ENCODE measurements around the gene COPZ2.
"Not testable (repeated sequence)": the region's sequence is repeated elsewhere in the genome, so short reads cannot be mapped to it uniquely, and the experiment has no call there.

COPZ2 gene

DNA sequence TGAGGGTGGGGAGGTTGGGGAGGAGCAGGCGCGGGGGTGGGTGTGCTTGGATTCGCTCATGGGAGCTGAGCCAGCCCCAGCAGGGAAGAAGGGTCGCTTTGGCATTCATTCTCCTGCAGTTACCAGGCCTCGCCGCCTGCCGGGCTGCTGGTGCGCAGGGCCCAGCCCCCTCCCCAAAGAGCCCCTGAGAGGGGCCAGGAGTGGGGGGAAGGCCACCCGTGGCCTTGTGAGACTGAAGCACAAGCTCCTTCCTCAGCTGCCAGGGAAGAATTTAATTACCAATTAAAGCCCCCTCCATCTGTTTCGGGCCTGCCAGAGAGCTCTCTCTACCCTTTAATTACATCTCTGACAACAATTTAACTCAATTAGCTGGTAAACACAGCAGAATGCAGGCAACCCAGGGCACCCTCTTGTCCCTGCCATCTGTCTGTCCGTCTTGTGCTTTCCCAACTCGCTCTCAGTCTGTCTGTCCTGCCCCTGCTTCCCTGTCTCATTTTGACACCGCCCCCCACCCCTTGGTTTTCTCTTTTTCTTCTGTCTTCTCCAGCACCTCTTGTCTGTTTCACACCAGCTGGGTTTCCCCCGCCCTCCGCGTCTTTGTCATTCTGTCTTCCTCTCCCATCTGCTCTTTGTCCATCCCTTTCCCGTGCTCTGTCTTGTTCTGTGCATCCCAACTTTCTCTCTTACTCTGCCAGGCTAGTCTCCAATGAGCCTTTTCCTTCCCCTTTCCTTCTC, 34.0 kb downstream of the COPZ2 start:
- peak; percentile 93 to 96 for DNase-seq

DNA sequence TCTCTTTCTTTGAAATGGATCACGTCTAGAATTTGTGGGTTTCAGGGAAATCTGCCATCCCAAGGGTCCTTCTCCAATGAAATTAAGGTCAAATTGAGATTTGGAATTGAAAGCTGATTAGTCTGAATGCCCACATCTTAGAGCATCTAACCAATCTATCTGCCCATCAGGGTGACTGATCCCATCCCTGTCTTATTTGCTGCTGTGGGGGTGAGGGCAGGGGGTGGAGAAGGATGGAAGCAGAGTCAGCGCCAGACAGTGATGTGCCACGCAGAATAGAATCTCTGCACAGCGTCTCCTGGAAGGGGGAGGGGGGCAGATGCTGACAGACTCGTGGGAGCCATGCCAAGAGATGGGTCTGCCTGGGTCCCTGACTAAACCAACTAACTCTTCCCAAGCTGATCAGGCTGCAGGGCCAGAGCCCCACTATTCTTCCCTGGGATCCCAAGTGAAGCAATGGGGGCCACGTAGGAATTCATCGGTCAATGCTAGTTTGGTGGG, 34.6 kb downstream of the COPZ2 start:
- DNase-seq: peak; percentile 87 to 94

DNA sequence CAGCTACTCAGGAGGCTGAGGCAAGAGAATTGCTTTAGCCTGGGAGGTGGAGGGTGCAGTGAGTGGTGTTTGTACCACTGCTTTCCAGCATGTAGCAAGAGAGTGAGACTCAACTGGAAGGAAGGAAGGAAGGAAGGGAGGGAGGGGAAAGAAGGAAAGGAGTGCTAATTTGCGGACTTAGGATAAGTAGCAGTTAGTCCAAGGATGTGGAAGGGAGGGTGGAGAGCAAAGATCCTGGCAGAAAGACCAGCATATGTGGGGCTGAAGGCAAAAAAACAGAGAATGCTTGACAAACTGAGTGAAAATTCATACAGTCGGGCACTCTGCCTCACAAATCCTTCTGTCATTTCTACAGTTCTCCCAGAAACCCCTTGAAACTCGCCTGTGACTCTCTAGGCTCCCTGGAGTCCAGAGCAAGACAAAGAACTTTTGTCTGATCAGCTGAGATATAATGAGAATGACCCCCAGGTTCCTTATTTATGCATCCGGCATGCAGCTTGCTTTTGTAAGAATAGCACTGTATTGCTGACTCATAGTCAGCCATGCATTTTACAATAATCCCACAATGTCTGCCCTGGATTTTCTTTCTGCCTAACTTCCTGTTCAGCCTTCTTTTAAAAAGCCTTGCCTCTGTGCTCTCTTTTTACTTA, 35.2 kb downstream of the COPZ2 start:
- DNase-seq: peak in 1 of 2 experiments; percentile 48

DNA sequence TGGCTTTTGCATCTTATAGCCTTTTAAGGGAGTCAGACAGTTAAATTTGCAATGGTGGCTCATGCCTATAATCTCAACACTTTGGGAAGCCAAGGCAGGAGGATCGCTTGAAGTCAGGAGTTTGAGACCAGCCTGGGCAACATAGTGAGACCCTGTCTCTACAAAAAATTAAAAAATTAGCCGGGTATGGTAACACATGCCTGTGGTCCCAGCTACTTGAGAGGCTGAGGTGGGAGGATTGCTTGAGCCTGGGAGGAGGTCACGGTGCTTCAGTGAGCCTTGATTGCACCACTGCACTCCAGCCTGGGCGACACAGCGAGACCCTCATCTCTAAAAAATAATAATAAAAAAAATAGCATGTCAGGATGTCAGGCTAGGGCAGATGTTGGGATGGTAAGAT, 35.9 kb downstream of the COPZ2 start:
- not testable (repeated sequence) for DNase-seq

DNA sequence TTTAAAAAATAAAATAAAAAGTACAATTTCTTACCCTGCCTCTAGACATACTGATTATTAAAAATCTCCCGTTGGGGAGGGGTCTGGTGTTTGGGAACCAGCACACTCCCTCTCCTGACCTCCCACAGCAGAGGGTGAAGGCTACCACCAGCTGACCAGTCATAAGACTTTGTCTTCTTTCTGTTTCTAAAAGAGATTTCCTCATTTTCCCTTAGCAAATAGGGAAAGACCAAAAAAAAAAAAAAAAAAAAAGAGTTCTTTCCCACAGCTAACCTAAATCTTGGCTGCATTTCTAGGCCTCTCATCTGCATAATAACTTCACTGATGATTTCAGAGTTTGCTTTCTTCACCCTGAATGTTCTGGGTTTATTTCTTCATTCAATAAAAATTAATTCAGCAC, 36.4 kb downstream of the COPZ2 start:
- DNase-seq: no peak

DNA sequence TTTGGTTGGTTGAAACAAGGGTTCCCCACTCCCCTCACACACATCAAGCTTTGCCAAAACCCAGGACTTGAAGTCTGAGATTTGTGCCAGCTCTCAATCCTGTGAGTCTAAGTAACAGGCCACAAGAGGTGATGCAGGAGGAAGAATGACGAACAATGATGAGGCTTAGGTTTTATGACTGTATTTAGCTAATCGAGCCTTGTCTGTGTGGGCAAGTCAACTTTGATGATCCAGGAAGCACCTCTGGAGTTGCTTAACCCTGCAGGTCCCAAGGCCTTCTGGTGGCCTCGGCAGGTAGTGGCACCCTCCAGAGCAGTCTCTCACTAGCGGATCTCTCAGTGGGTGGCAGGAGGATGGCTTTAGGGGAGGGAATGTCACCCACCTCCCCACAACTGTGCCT, 38.0 kb downstream of the COPZ2 start:
- no peak for DNase-seq

DNA sequence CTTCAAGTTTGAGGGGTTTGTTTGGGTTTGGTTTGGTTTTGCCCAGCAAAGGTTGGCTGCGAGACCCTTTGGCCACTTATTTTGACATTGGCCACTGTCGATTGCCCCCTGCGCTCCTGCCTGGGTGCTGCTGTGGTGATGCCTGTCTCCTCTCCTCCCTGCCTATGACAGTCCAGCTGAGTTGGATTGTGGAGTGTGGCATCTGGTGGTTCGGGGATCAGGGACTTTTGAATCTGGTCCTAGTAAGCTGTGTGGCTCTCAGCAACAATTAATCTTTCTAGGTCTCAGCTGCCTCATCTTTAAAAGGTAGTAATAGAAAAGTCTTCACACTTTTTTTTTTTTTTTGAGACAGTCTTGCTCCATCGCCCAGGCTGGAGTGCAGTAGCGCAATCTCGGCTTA, 39.6 kb downstream of the COPZ2 start:
- DNase-seq: no peak

DNA sequence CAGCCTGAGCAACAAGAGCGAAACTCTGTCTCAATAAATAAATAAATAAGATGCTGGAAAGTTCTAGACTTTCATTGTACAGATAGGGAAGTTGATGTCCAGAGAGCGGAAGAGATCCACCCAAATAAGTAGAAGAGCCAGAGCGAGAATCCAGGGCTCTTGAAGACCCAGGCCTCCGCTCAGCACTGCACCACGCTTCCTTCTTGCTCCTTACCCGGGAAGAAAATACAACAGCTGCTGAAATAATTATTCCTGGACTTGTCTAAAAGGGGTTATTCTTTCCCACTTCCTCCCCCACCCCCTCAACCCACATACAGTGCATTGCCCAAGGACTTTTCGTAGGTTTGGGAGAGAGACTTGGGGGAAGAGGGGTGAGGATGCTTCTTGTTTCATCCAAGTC, 40.0 kb downstream of the COPZ2 start:
- DNase-seq: no peak

DNA sequence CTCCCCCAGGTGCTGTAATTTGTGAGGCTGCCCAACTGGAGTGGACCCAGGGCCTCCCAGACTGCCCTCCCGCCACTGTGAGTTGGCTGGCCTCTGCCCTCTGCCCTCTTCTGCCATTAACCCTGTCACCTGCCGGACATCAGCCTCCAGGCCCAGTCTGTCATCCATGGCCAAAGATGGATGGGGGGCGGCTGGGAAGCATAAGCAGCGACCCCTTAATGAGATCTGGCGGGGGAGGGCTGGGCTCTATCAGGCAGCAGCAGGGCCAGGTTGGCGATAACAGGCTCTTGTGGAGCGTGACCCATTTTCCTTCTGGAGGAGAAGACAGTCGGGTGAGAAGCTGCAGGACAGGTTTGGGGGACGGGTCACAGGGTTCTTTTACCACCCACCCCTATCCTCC, 41.4 kb downstream of the COPZ2 start:
- DNase-seq: no peak

DNA sequence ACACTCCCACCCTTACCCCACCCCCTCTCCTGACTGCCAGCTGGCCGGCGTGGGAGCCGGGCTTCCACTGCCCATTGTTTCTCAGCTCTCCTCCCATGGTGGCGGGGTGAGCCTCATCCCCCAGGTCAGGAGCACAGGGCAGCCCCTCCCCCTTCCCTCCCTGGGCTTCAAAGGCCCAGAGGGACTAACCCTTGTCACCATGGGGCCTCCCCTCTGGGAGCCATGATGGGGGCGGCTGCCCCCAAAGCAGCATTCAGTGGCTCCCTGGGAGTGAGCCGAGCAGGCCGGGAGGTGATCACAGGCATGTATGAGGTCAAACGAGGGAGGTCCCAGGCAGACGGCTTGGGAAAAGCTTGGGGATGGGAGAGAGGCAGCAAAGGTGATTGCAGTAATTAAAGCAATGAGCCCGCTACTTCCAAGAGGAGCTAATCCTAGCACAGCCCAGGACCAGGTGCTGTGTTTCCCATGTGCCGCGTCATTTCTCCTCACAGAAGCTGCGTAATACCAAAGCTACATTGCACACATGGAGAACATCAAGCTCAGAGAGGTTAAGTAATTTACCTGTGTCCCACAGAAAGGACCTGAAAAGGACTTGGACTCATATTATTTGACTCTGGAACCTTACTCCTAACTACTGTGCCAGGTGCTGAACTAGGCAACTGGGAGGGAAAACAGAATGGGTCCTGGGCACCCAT, 42.2 kb downstream of the COPZ2 start:
- DNase-seq: no peak

DNA sequence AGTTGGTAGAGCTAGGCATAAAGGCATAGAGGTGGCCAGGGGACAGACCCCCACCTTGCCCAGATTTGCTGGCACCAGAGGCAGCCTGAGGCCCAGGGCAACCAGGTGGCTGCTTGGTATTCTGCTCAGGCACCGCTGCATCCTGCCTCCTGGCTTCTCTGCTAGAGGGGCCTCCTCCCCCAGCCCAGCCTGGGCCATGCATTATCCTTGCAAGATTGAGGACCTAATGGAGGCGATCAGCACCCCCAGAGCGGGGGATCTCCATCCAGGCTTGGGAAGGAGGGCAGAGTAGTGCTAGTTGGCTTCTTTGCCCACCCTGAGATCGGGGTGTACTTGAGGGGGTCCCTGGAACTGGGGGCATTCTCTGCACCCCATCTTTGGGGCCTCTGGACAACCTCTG, 42.9 kb downstream of the COPZ2 start:
- DNase-seq: no peak

DNA sequence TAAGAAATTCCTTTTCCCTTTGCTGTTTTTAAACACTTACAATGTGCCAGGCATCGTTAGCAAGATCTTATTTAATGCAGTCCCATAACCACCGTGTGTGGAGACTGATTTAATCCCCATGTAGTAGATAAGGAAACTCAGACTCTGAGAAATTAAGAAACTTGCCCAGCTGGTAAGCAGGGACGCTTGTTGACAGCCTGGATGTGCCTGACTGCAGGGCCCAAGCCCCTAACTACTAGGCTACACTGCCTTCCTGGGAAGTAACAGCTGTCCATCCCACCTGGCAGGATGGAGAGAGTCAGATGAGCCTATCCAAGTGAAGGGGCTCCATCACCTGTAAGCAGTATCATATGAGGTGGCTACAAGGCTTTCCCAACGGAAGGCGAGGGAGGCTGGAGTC, 43.6 kb downstream of the COPZ2 start:
- no peak for DNase-seq

DNA sequence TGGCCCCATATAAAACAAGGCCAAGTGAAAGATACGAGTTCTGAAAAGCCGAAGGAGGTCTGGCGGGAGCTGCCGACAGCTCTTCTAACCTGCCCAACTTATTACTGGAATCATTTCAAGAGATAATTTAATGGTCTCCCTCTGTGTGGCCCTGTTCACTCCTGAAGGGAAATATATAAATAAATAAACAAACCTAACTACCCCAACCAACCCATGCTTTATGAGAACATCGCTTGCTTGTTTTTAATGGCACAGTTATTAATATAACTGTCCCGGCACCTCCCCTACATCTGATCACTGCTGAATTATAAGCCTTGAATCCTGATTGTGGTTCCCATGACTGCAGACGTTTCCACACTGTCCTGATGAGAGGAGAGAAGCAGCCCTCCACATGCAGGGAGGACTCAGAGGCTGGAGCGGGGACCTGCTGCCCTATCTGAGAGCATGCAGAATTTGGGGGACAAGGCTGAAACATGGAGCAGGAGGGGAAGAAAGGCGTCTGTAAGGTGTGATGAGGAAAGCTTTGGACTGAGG, 44.5 kb downstream of the COPZ2 start:
- DNase-seq: no peak

DNA sequence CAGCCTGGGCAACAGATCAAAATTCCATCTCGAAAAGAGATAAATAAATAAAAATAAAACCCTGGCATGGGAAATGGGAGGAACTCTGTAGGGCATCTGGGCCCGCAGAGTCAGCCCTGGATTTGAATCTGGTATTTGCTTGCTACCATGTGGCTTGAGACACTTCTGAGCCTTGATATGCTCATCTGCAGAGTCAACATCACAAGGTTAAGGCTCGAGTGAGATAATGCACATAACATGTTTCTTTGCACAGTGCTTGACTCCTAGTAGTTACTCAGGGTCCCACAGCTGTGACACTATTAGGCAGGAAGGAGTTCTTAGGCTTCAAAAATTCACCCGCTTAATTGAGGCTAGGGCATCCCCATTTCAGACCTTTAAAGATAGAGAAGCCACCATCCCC, 45.4 kb downstream of the COPZ2 start:
- no peak for DNase-seq

DNA sequence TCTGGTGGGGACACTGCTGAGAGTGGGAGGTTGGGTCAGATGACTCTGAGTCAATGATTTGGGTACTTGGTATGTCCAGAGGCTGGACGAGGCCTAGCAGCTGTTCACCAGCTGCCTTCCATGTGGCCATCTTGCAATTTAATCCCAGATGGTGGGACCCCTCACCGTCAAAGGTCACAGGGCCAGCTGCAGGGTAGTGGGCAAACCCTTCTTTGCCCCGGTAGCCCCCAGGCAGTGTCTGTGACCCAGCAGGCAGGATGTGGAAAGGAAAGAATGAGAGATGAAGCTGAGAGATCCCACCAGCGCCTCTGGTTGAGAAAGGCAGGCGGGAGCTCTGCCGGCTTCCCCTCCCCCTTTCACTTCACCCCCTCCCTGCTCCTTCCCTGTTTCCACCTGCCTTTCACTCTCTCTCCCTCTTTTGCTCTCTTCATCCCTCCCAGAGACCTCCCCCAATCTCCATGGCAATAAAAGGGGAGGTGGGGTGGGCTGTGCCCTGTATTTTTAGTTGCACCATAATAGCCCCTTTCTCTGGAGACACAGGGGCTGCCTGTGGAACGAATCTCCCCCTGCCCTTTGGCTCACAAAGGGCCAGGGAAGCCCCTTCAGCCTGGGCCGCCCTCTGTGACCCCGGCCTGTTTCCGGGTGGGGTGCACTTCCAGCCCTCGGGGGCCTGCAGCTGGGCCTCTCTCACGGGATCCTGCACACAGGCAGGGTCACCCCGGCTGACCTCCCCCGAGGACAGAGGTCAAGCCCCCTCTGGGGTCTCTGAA, 46.5 kb downstream of the COPZ2 start:
- DNase-seq: no peak

DNA sequence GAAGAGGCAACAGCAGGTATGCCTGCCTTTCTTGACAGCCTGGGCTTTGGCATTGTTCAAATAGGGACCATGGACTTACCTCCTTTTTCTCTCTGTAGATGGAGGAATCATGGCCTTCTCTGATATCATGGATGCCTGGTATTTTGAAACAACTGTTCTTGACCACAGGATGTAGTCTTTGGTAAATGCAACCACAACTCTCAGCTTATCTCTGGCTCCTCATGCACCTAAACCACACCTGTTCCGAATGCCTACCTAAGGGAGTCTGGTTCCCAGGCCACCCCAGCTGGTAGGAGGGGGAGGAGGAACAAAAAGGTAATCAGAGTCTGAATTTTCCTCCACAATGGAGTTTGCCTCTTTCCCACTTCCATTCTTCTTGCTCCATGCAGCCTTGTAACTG, 47.9 kb downstream of the COPZ2 start:
- no peak for DNase-seq

DNA sequence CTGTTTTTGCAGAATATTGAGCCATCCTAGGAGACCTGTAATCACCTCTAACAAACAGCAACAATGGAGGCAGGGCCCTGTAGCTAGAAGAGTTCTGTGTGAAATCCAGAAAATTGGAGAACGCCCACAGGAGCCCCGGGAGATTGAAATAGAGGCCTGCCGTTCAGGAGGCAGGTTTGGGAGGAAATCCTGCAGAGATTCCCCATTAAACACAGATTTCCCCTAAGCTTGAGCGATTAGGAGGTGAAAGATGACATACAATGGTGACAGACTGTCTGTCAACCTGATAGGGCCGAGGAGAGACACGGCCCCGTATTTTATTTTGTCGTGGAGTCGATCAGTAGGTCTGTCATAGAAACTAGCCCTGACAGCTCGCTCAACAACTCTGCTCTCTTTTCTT, 48.4 kb downstream of the COPZ2 start:
- no peak for DNase-seq

DNA sequence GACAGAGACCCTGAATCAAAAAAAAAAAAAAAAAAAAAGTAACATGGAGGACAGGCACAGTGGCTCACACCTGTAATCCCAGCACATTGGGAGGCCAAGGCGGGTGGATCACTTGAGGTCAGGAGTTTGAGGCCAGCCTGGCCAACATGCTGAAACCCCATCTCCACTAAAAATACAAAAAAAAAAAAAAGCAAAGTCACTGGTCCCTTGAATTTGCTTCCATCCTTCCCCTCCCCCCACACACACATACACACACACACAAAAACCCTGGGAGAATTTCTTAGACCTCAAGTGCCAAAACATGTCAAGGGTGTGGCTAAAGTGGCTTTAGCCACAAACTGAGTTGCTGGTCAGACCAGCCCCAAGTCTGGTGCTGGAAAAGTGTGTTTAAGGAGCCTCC, 49.2 kb downstream of the COPZ2 start:
- DNase-seq: not testable (repeated sequence)

DNA sequence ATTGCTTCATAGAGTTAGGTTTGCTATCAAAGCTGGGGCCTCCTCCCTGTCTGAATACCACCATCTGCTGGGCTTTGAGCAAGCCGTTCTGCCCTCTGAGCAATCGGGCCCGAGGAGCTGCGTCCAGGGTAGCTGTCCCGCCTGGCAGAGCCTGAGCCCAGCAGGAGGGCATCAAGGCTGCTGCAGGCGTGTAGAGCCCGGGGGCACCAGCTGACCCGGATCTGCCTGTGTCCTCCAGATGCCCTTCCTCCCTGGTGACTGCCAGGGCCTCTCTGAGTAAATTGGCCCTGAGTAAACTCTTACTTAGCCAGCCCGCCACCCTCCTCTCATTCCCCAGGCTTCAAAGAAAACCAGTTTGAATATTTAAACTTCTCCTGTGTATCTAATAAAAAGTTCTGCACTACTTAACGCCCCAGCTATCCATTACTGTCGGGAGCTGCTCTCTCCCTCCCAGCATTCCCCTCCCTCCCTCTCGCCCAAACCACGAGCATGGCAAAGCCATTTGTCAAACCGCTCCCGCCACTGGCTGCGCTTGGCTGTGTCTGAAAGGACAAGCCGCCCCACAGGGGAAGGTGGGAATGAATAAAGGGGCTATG, 50.3 kb downstream of the COPZ2 start:
- peak in 1 of 2 experiments; percentile 68 for DNase-seq

DNA sequence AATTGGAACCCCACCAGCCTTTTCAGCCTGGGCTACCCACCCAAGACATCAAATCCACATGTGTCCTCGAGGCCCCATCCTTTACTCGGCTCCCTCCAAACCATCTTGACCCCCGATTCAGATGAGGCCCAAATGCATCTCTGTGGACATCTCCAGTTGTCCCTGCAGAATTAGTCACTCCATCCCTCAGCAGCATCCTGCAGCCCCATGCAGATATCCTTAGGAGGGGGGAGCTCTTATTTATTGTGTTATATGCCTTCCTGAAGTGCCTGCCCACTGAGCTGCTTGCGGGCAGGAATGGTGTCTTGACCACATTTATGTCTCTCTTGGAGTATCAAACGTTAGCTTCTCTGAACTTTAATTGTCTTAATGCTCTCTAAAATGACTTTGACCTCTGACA, 51.1 kb downstream of the COPZ2 start:
- DNase-seq: no peak

DNA sequence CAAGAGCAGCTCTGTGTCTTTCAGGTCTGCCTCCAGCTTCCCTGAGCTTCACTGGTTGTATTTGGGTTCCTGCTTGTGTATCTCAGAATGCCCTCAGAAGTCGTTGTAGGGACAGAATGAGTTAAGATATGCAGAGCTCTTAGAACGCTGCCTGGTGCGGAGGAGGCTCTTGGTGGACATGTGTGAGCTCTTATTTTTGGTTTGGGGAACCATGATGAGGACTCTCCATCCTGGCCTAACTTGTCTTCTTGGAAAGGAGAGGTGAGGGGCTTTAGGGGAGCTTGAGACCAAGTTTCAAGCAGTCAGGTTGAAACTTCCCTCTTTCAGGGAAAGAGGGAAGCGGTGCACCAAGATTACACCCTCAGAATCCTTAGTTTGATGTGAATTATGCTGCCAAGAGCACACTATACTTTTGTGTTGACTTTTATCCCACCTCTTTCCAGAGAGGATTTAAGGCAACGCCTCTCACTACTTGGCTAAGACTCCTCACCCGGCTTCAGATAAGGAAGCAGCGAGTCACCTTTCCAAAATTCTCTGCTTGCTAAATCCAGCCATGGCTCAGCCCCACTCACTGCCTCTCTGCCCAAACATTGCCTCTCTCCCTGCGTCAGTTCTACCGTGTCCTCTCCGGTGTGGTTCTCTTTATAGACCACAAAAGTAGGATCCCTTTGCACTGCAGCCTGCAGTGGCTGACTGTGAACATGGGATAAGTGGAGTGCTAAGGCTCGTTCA, 53.9 kb downstream of the COPZ2 start:
- DNase-seq: no peak
